Body of pancreas (tissue), 4 donors: ENCODE data around the gene SPOP. TPM values are rescaled to one million over a fixed set of nuclear protein-coding genes. Genes with fewer than 3 reads are reported as not detected.
"Not testable (repeated sequence)": the region's sequence is repeated elsewhere in the genome, so short reads cannot be mapped to it uniquely, and the experiment has no call there.

Source experiments
- ATAC-seq: fragments of 150-250 bp; one replicate; pipeline ENCODE4 v1.9.1; 2016
- DNase-seq, 4 donors: peaks; one replicate each; pipeline ENCODE4 v3.0.0-alpha.2; 2019
- H3K27ac ChIP-seq, 4 donors: fragments of 200-600 bp; sonication (generic); 1 replicate in 3 of 4; 2 replicates in 1 of 4; pipeline versions ENCODE4 v1.5.1 to v1.6.1; 2016 to 2019; ENCODE audit warnings: mild to moderate bottlenecking in 1 of 4, mixed read lengths in 1 of 4, moderate library complexity in 1 of 4
- H3K27me3 ChIP-seq, 2 donors: fragments of 200-600 bp; sonication (generic); one replicate each; pipeline ENCODE4 v1.6.0; 2016; ENCODE audit warnings: mild to moderate bottlenecking in 1 of 2
- H3K36me3 ChIP-seq, 2 donors: fragments of 200-600 bp; sonication (generic); replicated peaks in 1 of 2; 2 replicates each; pipeline ENCODE4 v1.5.1; 2016; ENCODE audit warnings: low read depth in 2 of 2; ENCODE audit not compliant: insufficient read depth in 1 of 2
- H3K4me1 ChIP-seq: fragments of 200-600 bp; sonication (generic); one replicate; pipeline ENCODE4 v1.6.0; 2016
- H3K4me3 ChIP-seq, 2 donors: fragments of 200-600 bp; sonication (generic); 1 replicate in 1 of 2; 2 replicates in 1 of 2; pipeline ENCODE4 v1.5.1; 2016 to 2019
- H3K9me3 ChIP-seq, 3 donors: fragments of 200-600 bp; sonication (generic); 1 replicate in 2 of 3; 2 replicates in 1 of 3; pipeline ENCODE4 v1.5.1; 2016
- CTCF ChIP-seq, 7 experiments: fragments of 450-650 bp in 4 of 7; fragments of 200-600 bp in 3 of 7; sonication (generic) in 3 of 7; IDR thresholded peaks; one replicate each; pipeline ENCODE4 v1.5.1; 2016 to 2019; ENCODE audit warnings: antibody characterized with exemption in 7 of 7
- POLR2A ChIP-seq, 3 donors: fragments of 450-650 bp; IDR thresholded peaks; one replicate each; pipeline ENCODE4 v1.6.1; 2016; ENCODE audit warnings: antibody characterized with exemption in 3 of 3, mild to moderate bottlenecking in 2 of 3
- WGBS, 2 donors: methylation state at CpG; one replicate each; pipeline ENCODE4 v1.1.5; 2017; 5-methylcytosine and 5-hydroxymethylcytosine counted together
- intact Hi-C: fragments of 100-400 bp; cut with DNase I; formaldehyde crosslinking; loops from one replicate; pipeline ENCODE4 v1.15.1; 2023
- total RNA-seq, 2 donors: library from RNA; depleted of rRNA; stranded (reverse); fragments of >200 nt; gene quantifications; one replicate each; pipeline ENCODE4 v1.1.0, GENCODE V29; 2016

The SPOP gene
- total RNA-seq, 2 donors from 2014 or later, result 42.3 to 57.4 TPM

- peaks cover 55% of the 10 kb centered on the region for H3K4me1 ChIP-seq
- H3K36me3 ChIP-seq, result no peaks in the 10 kb centered on the region
- no peaks in the 10 kb centered on the region for H3K27me3 ChIP-seq
- DNase-seq, result no peak
- H3K27ac ChIP-seq, result no peak overlapping the region
- intact Hi-C loops, result no loop called here
- ATAC-seq, result no peak
- no peak overlapping the region for H3K4me3 ChIP-seq
- no peak for TF ChIP-seq POLR2A (IDR thresholded peaks at IDR 0.05)
- TF ChIP-seq CTCF (IDR thresholded peaks at IDR 0.05), result no peak
- no peaks in the 10 kb centered on the region for H3K9me3 ChIP-seq
Measured at GRCh38 chr17:49674507-49674906, 3.4 kb downstream of the SPOP start.

DNA sequence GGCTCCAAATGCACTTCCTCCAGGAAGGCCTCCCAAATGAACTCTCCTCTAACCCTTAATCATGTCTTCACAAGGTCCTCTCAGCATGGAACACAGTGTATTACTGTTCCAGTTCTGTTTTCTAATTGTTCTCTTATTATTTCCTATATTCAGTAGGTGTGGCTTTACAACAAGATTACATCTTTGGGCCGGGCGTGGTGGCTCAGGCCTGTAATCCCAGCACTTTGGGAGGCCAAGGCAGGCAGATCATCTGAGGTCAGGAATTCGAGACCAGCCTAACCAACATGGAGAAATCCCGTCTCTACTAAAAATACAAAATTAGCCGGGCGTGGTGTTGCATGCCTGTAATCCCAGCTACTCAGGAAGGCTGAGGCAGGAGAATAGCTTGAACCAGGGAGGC lies 4.2 kb downstream of the SPOP start:
- peaks cover 56% of the 10 kb centered on the region for H3K4me1 ChIP-seq
- H3K36me3 ChIP-seq, H3K27ac ChIP-seq, H3K9me3 ChIP-seq, H3K4me3 ChIP-seq, intact Hi-C loops, ATAC-seq, DNase-seq, H3K27me3 ChIP-seq: not testable (repeated sequence)
- WGBS, 2 donors, result 92 to 97% methylated on average over 6 of the region's 6 CpGs

GRCh38 chr17:49670641-49671040 lies 7.3 kb downstream of the SPOP start:
- H3K27ac ChIP-seq, result no peak overlapping the region
- peaks cover 36% of the 10 kb centered on the region for H3K4me1 ChIP-seq
- no peaks in the 10 kb centered on the region for H3K27me3 ChIP-seq
- H3K4me3 ChIP-seq, result no peak overlapping the region
- H3K9me3 ChIP-seq, result no peaks in the 10 kb centered on the region
- H3K36me3 ChIP-seq, result no peaks in the 10 kb centered on the region
- ATAC-seq (no peak), DNase-seq (no peak)
- 63 to 71% methylated on average over 4 of the region's 4 CpGs for WGBS, 2 donors
- TF ChIP-seq CTCF (IDR thresholded peaks at IDR 0.05) (no peak), POLR2A (IDR thresholded peaks at IDR 0.05) (no peak)
- intact Hi-C loops, result no loop called here

DNA sequence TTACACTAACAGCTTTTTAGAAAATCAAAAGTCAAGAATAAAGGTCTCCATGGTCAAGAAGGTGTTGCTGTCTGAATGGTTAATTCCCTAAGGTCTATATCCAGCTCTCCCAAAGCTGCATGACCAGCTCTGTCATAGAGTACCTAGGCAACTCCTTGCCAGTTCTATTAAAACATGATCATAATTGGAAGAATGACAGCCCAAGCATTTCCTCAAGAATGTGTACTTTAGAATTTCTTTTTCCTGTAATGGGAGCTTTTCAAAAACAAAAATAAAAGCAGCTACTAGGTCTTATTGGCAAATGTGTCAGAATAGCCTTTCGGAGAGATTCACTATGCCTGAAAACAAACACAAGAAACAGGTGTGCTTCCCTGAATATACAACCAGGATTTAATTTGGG lies 7.9 kb downstream of the SPOP start:
- H3K9me3 ChIP-seq, result no peaks in the 10 kb centered on the region
- DNase-seq, result no peak
- no peak for TF ChIP-seq POLR2A (IDR thresholded peaks at IDR 0.05)
- TF ChIP-seq CTCF (IDR thresholded peaks at IDR 0.05), result no peak
- peak overlapping the region in 1 of 4 donors; percentile 32 for H3K27ac ChIP-seq
- peaks cover 31% of the 10 kb centered on the region for H3K4me1 ChIP-seq
- WGBS, 2 donors, result 35 to 41% methylated on average over 1 of the region's 1 CpG
- intact Hi-C loops, result no loop called here
- no peak for ATAC-seq
- no peaks in the 10 kb centered on the region for H3K36me3 ChIP-seq
- H3K4me3 ChIP-seq, result no peak overlapping the region
- H3K27me3 ChIP-seq, result no peaks in the 10 kb centered on the region

DNA sequence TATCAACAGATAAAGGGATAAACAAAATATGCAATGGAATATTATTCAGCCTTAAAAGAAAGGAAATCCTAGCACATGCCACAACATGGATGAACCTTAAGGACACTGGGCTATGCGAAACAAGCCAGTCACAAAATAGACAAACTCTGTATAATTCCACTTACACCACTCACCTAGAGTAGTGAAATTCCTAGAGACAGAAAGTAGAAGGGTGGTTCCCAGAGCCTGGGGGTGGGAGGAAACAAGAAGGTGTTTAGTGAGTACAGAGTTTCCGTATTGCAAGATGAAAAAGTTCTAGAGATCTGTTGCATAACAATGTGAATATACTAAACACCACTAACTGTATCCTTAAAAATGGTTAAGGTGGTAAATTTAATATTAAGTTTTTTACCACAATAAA lies 10.0 kb downstream of the SPOP start:
- H3K4me3 ChIP-seq, result no peak overlapping the region
- no peak overlapping the region for H3K27ac ChIP-seq
- intact Hi-C loops, result no loop called here
- ATAC-seq (no peak), DNase-seq (no peak)
- peaks cover 17% of the 10 kb centered on the region for H3K4me1 ChIP-seq
- H3K9me3 ChIP-seq, result no peaks in the 10 kb centered on the region
- TF ChIP-seq CTCF (IDR thresholded peaks at IDR 0.05), result no peak
- TF ChIP-seq POLR2A (IDR thresholded peaks at IDR 0.05), result no peak
- H3K36me3 ChIP-seq, result no peaks in the 10 kb centered on the region
- no peaks in the 10 kb centered on the region for H3K27me3 ChIP-seq
- WGBS, 2 donors, result 83 to 89% methylated on average over 2 of the region's 2 CpGs
